ENCODE data around the gene MYLK3. TPM values are rescaled to one million over a fixed set of nuclear protein-coding genes. Genes with fewer than 3 reads are reported as not detected.
"Not testable (repeated sequence)": the region's sequence is repeated elsewhere in the genome, so short reads cannot be mapped to it uniquely, and the experiment has no call there.

Gene MYLK3
- polyA plus RNA-seq (ENCODE audit: insufficient read depth in 1 of 5, insufficient read length in 5 of 5, low replicate concordance in 1 of 5), result under 1 TPM; 0.40 to 0.99 (median 0.46) TPM
- long read RNA-seq, donor 1, result 0 reads
- long read RNA-seq, donor 2, result 0 reads
- long read RNA-seq, donor 3, result 0 reads
- long read RNA-seq, donor 4, result 0 reads
- long read RNA-seq, donor 5, partial matches to known transcripts, result 0 of 1 reads
- long read RNA-seq, donor 5, other reads (novel, unspliced or antisense), result 0 of 1 reads
- long read RNA-seq, donor 6, result 0 reads
- long read RNA-seq, donor 7, partial matches to known transcripts, result 26 of 26 reads
- long read RNA-seq, donor 7, other reads (novel, unspliced or antisense), result 0 of 26 reads
- long read RNA-seq, donor 8, result 0 reads

- no peak for DNase-seq
These were observed at the start of gene MYLK3 for GRCh38 chr16:46747777-46748651. Gene MYLK3, minus strand, starts transcription at chr16:46748344. Its CDS starts 151 bp downstream, at chr16:46748193.

GRCh38 chr16:46797501-46797900 lies 49.4 kb upstream of the MYLK3 start:
- DNase-seq, result peak; percentile 12 to 20

GRCh38 chr16:46796764-46797269 lies 48.7 kb upstream of the MYLK3 start:
- no peak for DNase-seq

- DNase-seq, result no peak
These were observed 45.7 kb upstream of the MYLK3 start for GRCh38 chr16:46793841-46794240.

GRCh38 chr16:46790599-46791270 lies 42.6 kb upstream of the MYLK3 start:
- DNase-seq, result no peak

- DNase-seq, result peak; percentile 16 to 31
These were observed 41.6 kb upstream of the MYLK3 start for GRCh38 chr16:46789499-46790414.

GRCh38 chr16:46788891-46789474 lies 40.8 kb upstream of the MYLK3 start:
- DNase-seq, result no peak

GRCh38 chr16:46787909-46788308 lies 39.8 kb upstream of the MYLK3 start:
- no peak for DNase-seq

GRCh38 chr16:46785076-46785845 lies 37.1 kb upstream of the MYLK3 start:
- no peak for DNase-seq

- DNase-seq, result not testable (repeated sequence)
These were observed 36.4 kb upstream of the MYLK3 start for GRCh38 chr16:46784569-46784968.

GRCh38 chr16:46783800-46784199 lies 35.7 kb upstream of the MYLK3 start:
- DNase-seq, result no peak

GRCh38 chr16:46782320-46782719 lies 34.2 kb upstream of the MYLK3 start:
- no peak for DNase-seq

GRCh38 chr16:46777804-46778203 lies 29.7 kb upstream of the MYLK3 start:
- no peak for DNase-seq

- no peak for DNase-seq
These were observed 27.1 kb upstream of the MYLK3 start for GRCh38 chr16:46775214-46775613.

GRCh38 chr16:46774743-46775177 lies 26.6 kb upstream of the MYLK3 start:
- DNase-seq, result no peak

GRCh38 chr16:46772463-46772862 lies 24.3 kb upstream of the MYLK3 start:
- DNase-seq, result no peak

- no peak for DNase-seq
These were observed 20.7 kb upstream of the MYLK3 start for GRCh38 chr16:46768809-46769208.

GRCh38 chr16:46765050-46765449 lies 16.9 kb upstream of the MYLK3 start:
- no peak for DNase-seq

- no peak for DNase-seq
These were observed 15.0 kb upstream of the MYLK3 start for GRCh38 chr16:46763147-46763546.

- no peak for DNase-seq
These were observed 14.4 kb upstream of the MYLK3 start for GRCh38 chr16:46762583-46762982.

Data from right lung (tissue), 10 donors.